ENCODE data around the gene MAN2A1.

Gene MAN2A1

DNA sequence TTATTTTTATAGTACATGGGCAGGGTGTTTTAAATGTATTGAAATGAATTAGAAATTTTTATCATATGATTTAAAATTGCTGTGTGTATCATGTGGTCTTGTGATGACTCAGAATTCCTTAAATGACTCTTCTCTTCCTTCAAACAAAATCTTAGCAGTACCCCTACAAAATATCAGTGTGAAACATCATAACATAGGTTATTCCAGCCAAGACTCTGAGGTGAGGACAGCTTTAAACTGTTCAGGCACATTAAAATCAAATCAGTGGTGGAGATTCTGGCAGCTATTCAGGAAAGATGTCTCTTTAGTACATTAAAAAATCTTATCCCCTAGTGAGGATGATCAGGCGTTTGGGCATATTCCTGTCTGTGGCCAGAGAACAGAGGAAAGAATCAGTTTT is 174.0 kb downstream of the MAN2A1 start:
- H3K27me3 Mint-ChIP-seq: no peaks in the 10 kb centered on the region
- no peak overlapping the region for H3K4me3 Mint-ChIP-seq
- no peaks in the 10 kb centered on the region for H3K9me3 Mint-ChIP-seq
- no peak for DNase-seq
- peaks cover 12% of the 10 kb centered on the region for H3K36me3 Mint-ChIP-seq (ENCODE audit: insufficient read depth)
- no peak for ATAC-seq (replicated peaks)
- peaks cover 11 to 27% of the 10 kb centered on the region in 2 donors for H3K4me1 Mint-ChIP-seq (ENCODE audit: low read depth in 2 of 2)
- H3K27ac Mint-ChIP-seq: no peak overlapping the region

DNA sequence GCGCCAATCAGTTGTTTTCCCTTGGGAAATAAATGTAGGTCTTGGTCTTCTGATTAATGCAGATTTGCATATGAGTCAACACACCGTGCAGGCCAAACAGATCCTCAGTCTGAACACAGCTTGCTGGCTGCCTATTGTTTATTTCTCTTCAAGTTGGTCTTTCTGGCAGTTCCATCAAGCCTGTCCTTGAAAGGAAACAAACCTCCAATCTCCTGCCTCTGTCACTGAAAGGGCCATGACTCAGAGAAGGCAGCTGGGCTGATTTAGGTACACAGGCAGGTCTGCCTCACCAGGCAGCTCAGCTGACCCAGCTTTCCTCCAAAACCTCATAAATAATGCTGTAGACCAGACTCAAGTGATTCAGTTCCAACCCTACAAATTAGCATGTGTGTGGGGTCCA is 175.9 kb downstream of the MAN2A1 start:
- Mint-ChIP-seq H3K27ac (peak overlapping the region; percentile 36 to 77), H3K4me3 (no peak overlapping the region), H3K27me3 (no peaks in the 10 kb centered on the region), H3K9me3 (no peaks in the 10 kb centered on the region), H3K4me1 (ENCODE audit: low read depth in 2 of 2) (peaks cover 12 to 21% of the 10 kb centered on the region in 2 donors), H3K36me3 (ENCODE audit: insufficient read depth) (peaks cover 23% of the 10 kb centered on the region)
- DNase-seq (no peak), ATAC-seq (replicated peaks) (no peak)

DNA sequence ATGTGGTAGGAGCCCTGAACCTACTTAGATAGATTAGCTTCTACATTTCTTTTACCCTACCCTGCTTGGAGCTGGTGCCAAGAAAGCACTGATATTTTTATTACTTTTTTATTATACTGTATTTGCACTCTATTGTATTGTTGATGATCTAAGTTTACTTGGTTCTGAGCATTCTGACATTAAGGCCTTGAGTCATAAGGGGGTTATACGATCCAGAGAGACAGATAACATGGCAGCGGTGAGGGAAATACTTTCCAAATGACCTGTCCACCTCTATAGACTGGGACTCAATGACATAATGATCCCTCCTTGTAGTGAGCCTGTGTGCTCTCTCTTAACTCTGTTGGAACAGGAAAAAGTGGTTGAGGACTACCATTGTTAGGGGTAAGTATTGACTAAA is 176.3 kb downstream of the MAN2A1 start:
- H3K4me3 Mint-ChIP-seq: no peak overlapping the region
- H3K27ac Mint-ChIP-seq: peak overlapping the region; percentile 36 to 77
- ATAC-seq (replicated peaks): no peak
- no peak for DNase-seq
- peaks cover 23% of the 10 kb centered on the region for H3K36me3 Mint-ChIP-seq (ENCODE audit: insufficient read depth)
- H3K4me1 Mint-ChIP-seq (ENCODE audit: low read depth in 2 of 2): peaks cover 12 to 21% of the 10 kb centered on the region in 2 donors
- H3K9me3 Mint-ChIP-seq: no peaks in the 10 kb centered on the region
- H3K27me3 Mint-ChIP-seq: no peaks in the 10 kb centered on the region

DNA sequence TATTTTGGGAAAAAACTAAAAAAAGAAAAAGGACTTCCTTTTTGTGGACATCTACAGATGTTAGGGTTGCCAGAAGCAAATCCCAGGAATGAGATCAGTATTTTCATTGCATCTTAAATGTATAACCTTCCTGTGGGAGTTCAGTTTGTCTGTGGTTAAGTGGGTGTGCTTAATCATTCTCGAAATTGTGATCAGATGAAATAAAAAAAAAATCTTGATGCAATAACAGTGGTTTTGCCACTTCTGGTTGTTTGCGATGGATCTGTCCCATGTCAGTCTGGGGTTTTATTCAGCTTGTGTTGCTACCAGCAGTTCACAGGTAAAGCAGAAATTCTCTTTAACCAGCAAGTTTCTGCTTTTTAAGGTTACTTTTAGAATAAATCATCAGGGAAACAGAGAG is 179.0 kb downstream of the MAN2A1 start:
- Mint-ChIP-seq H3K27me3 (no peaks in the 10 kb centered on the region), H3K4me3 (peak overlapping the region in 1 of 2 donors; percentile 31), H3K4me1 (ENCODE audit: low read depth in 2 of 2) (peaks cover 8 to 18% of the 10 kb centered on the region in 2 donors), H3K36me3 (ENCODE audit: insufficient read depth) (peaks cover 20% of the 10 kb centered on the region), H3K27ac (peak overlapping the region in 1 of 2 donors; percentile 60), H3K9me3 (no peaks in the 10 kb centered on the region)
- no peak for ATAC-seq (replicated peaks)
- no peak for DNase-seq

DNA sequence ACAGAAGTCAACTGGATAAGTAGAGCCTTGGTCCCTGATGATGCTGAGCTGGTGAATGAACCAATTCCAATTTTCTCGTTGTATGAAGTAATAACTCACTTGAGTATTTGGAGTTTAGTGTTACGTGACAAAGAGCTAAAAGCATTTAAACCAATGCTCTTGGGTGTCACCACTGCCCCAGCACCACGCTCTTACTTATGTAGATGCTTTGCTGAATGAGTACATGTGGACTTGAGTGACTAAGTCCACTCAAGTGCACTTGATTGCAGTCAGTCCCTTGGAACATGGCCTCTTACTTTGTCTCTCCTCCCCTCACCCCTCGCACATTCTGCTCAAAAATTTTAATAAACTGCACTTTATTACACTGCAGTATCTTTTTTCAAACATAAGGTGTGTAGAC is 184.0 kb downstream of the MAN2A1 start:
- Mint-ChIP-seq H3K4me1 (ENCODE audit: low read depth in 2 of 2) (peaks cover 6 to 10% of the 10 kb centered on the region in 2 donors), H3K4me3 (no peak overlapping the region), H3K36me3 (ENCODE audit: insufficient read depth) (peaks cover 11% of the 10 kb centered on the region), H3K9me3 (no peaks in the 10 kb centered on the region), H3K27me3 (no peaks in the 10 kb centered on the region), H3K27ac (no peak overlapping the region)
- no peak for ATAC-seq (replicated peaks)
- no peak for DNase-seq

DNA sequence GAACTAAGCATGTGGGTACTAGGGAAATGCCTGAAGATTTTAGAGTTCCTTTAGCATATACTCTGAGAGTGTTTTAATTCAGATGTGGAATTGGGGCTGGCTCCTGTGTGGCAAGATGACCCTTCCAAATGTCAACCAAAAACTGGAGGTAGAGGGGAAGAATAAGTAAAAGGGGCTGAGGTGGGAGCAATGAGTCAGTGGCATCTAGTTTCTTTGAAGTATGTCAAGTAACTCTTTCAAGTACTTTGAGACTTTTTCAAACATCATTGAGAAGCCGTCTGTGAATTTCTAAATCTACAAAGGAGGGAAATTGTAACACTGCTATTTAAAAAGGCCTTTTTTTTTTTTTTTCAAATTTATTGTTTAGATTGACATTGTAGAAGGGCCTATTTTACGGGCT is 184.4 kb downstream of the MAN2A1 start:
- H3K27ac Mint-ChIP-seq: no peak overlapping the region
- no peak for DNase-seq
- H3K4me3 Mint-ChIP-seq: no peak overlapping the region
- peaks cover 11% of the 10 kb centered on the region for H3K36me3 Mint-ChIP-seq (ENCODE audit: insufficient read depth)
- no peaks in the 10 kb centered on the region for H3K27me3 Mint-ChIP-seq
- H3K4me1 Mint-ChIP-seq (ENCODE audit: low read depth in 2 of 2): peaks cover 3 to 6% of the 10 kb centered on the region in 2 donors
- no peak for ATAC-seq (replicated peaks)
- no peaks in the 10 kb centered on the region for H3K9me3 Mint-ChIP-seq

DNA sequence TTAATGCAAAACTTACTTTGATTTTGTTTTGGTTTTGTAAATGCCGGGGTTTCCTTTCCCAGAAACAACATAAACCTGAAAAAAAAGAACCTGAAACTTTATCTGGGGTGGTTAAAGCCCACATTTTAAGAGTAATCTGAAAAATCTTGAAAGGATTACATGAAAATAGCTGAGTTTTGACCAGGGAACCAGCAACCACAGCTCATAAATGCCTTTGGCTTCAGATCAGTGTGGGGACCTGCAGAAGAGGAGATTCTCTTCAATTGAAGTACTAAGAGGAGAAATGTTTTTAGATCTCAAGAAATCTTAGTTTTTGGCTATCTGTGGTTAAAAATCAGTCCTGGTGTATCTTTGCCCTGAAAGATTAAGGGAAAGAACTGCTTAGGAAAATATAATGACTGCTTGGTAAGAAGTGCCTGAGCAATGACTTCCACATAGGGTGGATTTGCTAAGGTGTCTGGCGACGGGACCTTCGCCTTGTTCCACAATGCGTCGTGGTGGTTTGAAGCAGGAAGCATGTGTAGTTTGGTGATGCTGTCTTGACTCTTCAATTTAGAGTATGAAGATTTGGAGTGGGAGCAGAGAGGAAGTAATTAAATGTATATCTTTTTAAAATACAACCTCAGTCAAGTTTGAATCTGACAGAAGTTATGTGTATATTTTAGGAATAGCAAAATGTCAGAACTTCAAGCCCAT is 186.5 kb downstream of the MAN2A1 start:
- Mint-ChIP-seq H3K9me3 (no peaks in the 10 kb centered on the region), H3K27ac (no peak overlapping the region), H3K4me1 (ENCODE audit: low read depth in 2 of 2) (peaks cover 0 to 2% of the 10 kb centered on the region in 2 donors), H3K27me3 (no peaks in the 10 kb centered on the region), H3K36me3 (ENCODE audit: insufficient read depth) (no peaks in the 10 kb centered on the region), H3K4me3 (no peak overlapping the region)
- ATAC-seq (replicated peaks) (no peak), DNase-seq (no peak)

DNA sequence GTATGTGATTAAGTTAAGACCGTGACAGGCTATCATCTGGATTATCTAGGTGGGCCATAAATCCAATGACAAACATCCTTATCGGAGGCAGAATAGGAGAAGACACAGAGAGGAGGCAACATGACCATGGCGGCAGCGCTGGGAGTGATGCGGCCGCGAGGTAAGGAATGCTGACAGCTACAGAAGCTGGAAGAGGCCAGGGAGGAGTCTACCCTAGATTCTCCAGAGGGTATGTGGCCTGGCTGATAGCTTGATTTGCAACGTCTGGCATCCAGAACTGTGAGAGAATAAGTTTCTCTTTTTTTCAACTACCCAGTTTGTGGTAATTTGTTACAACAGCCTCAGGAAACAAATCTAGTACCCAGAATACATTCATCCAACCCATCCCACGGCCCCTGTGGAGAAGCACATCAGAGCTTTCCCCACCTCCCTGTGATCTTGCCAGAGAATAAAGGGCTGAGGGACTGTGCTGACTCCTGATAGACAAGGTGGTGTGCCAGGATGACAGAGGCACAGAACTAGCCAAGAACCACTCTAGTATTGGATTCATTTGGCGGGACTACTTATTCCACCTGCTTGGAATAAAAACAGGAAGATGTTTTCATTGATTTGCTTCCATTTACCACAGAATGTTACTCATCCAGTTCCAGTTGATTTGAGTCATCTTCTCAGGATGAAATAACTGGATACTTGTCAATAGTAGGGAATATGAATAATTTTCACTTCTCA is 187.4 kb downstream of the MAN2A1 start:
- Mint-ChIP-seq H3K4me1 (ENCODE audit: low read depth in 2 of 2) (peaks cover under 1 to 2% of the 10 kb centered on the region in 2 donors), H3K27me3 (no peaks in the 10 kb centered on the region), H3K27ac (no peak overlapping the region), H3K9me3 (no peaks in the 10 kb centered on the region), H3K4me3 (no peak overlapping the region), H3K36me3 (ENCODE audit: insufficient read depth) (no peaks in the 10 kb centered on the region)
- DNase-seq: no peak
- ATAC-seq (replicated peaks): no peak

DNA sequence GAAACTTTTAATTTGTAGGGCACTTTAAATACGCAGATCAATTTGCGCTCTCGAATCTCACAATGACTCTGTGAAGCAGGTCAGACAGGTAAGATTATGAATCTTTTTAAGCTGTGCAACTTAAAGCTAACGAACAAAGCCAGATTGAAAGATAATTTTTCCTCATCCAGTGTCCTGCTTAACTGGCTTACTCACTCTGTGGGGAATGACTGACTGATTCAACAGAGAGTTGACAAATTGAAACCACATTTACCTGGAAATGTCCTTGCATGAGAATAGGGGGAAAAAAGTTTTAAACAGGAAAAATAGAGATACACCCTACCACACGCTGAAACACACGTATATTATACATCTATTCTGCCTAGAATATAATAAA is 187.9 kb downstream of the MAN2A1 start:
- H3K4me1 Mint-ChIP-seq (ENCODE audit: low read depth in 2 of 2): peaks cover 6 to 7% of the 10 kb centered on the region in 2 donors
- no peaks in the 10 kb centered on the region for H3K9me3 Mint-ChIP-seq
- DNase-seq (no peak), ATAC-seq (replicated peaks) (no peak)
- H3K27me3 Mint-ChIP-seq: no peaks in the 10 kb centered on the region
- H3K27ac Mint-ChIP-seq: no peak overlapping the region
- H3K36me3 Mint-ChIP-seq (ENCODE audit: insufficient read depth): no peaks in the 10 kb centered on the region
- H3K4me3 Mint-ChIP-seq: no peak overlapping the region

DNA sequence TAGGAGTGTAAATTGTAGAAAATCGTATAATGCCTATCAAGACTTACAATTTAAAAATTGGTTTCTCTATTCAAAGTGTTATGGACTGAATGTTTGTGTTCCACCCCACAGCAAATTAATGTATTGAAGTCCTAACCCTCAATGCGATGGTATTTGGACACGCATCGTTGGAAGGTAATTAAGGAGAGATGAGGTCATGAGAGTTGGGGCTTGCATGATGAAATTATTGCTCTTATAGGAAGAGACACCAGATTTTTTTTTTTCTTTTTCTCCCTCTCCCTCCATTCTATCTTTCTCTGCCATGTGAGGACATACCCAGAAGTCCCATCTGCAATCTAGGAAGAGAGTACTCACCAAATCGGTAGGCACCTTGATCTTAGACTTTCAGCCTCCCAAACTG is 189.2 kb downstream of the MAN2A1 start:
- H3K36me3 Mint-ChIP-seq (ENCODE audit: insufficient read depth): no peaks in the 10 kb centered on the region
- no peaks in the 10 kb centered on the region for H3K27me3 Mint-ChIP-seq
- peaks cover 8 to 11% of the 10 kb centered on the region in 2 donors for H3K4me1 Mint-ChIP-seq (ENCODE audit: low read depth in 2 of 2)
- no peak overlapping the region for H3K27ac Mint-ChIP-seq
- no peaks in the 10 kb centered on the region for H3K9me3 Mint-ChIP-seq
- ATAC-seq (replicated peaks) (no peak), DNase-seq (no peak)
- H3K4me3 Mint-ChIP-seq: no peak overlapping the region

DNA sequence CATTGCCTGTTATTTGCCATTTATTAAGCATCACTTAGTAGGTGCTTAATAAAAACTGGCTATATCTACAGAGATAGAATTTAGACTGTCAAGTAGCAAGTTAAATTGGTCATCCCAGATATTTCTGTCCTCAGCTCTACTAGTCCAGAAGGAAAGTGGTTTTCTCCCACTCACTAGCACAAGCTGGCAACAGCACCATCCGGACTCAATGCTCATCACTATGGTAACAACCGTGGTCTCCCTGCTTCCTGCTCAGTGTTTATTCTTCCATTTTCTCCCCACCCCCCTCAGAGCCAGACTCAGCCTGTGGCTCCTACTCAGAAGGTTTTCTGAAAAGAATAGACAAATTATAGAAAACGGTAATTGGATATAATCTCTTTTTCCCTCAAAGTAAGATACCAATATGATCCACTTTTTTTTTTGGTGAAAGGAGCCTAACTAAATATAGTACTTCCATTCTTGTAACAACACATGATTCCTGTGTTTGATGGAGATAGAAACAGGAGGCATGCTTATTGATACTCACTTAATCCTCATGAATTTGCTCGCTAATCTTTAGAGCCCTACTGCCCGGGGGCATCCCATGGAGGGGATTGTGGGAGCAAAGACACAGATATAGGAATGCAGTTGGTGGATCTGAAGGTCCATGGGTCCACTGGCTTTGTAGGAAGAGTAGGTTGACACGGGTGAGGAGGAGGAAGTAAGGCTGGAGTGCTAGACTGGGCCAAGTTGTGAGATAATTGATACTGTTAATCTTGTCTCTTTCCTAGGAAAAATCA is 191.4 kb downstream of the MAN2A1 start:
- H3K27ac Mint-ChIP-seq: no peak overlapping the region
- H3K27me3 Mint-ChIP-seq: no peaks in the 10 kb centered on the region
- DNase-seq (no peak), ATAC-seq (replicated peaks) (no peak)
- peaks cover 8 to 11% of the 10 kb centered on the region in 2 donors for H3K4me1 Mint-ChIP-seq (ENCODE audit: low read depth in 2 of 2)
- no peaks in the 10 kb centered on the region for H3K36me3 Mint-ChIP-seq (ENCODE audit: insufficient read depth)
- H3K9me3 Mint-ChIP-seq: no peaks in the 10 kb centered on the region
- no peak overlapping the region for H3K4me3 Mint-ChIP-seq

DNA sequence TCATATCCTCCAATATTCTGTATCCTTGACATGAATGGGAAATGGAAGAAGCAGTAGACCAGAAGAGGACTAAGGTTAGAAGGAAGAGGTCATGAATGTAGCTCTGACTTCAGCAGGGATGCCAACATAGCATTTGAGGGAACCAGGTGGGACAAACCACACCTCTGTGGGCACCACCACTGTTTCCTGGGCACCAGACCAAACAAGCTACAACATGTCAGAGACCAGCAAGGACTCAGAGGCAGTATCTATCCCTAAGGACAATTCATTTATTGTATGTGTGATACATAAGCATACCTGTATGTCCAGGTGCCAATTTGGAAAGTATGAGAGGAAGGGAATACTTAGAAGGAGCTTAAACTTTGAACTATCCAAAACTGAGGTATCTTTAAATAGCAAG is 192.8 kb downstream of the MAN2A1 start:
- DNase-seq (no peak), ATAC-seq (replicated peaks) (no peak)
- Mint-ChIP-seq H3K4me3 (no peak overlapping the region), H3K27me3 (no peaks in the 10 kb centered on the region), H3K4me1 (ENCODE audit: low read depth in 2 of 2) (peaks cover 6 to 11% of the 10 kb centered on the region in 2 donors), H3K9me3 (no peaks in the 10 kb centered on the region), H3K27ac (no peak overlapping the region), H3K36me3 (ENCODE audit: insufficient read depth) (no peaks in the 10 kb centered on the region)

DNA sequence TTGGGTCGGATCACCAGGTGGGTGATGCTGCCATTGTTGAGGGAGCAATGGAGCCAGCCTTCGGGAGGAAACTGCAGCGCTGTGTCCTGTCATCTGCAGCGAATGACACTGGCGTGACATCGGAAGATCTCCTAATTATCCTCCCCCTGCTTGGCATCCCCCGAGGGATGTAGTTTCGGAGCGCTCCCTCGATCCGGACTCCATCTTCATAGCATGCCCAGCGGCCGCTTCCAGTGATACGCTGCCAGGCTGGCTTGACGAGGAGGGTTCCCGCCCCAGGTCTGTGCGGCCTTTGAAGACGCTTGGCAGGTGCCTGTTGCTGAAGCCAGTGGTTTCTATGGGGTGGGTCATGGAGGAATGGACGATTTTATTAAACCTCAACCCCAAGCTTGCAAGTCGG is 194.9 kb downstream of the MAN2A1 start:
- Mint-ChIP-seq H3K9me3 (no peaks in the 10 kb centered on the region), H3K27ac (no peak overlapping the region), H3K36me3 (ENCODE audit: insufficient read depth) (no peaks in the 10 kb centered on the region), H3K4me3 (no peak overlapping the region), H3K4me1 (ENCODE audit: low read depth in 2 of 2) (peaks cover 6 to 11% of the 10 kb centered on the region in 2 donors), H3K27me3 (no peaks in the 10 kb centered on the region)
- DNase-seq (no peak), ATAC-seq (replicated peaks) (no peak)

DNA sequence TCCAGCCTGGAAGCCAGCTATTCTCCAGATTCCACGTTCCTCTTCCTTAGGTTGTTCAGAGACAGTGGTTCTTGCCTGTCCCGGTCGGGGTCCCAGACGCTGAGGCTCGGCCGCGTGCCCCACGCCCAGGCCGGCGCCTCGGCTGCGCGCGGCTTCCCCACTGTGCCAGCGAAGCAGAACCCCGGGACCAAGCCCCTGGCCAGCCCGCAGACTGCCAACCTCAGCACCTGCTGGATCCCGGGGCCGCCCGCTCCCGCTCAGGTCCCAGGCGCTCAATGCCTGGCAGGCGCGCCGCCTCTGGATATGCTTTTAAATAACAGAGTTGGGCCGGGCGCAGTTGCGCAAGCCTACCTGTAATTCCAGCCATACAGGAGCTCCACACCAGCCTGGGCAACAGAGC is 195.5 kb downstream of the MAN2A1 start:
- Mint-ChIP-seq H3K27ac (no peak overlapping the region), H3K36me3 (ENCODE audit: insufficient read depth) (no peaks in the 10 kb centered on the region), H3K4me1 (ENCODE audit: low read depth in 2 of 2) (peaks cover 6 to 11% of the 10 kb centered on the region in 2 donors), H3K4me3 (no peak overlapping the region), H3K9me3 (no peaks in the 10 kb centered on the region), H3K27me3 (no peaks in the 10 kb centered on the region)
- no peak for DNase-seq
- ATAC-seq (replicated peaks): no peak
